Activated T-cell treated with anti-CD3 and anti-CD28 coated beads, Interleukin-2, amount 50 U/mL, for 48 hours (primary cell): ENCODE data around the gene BICD2.

ENCODE experiments used
- DNase-seq, 2 experiments: peaks; one replicate each; pipeline ENCODE4 v3.0.0-alpha.2; 2020

Gene BICD2

DNA sequence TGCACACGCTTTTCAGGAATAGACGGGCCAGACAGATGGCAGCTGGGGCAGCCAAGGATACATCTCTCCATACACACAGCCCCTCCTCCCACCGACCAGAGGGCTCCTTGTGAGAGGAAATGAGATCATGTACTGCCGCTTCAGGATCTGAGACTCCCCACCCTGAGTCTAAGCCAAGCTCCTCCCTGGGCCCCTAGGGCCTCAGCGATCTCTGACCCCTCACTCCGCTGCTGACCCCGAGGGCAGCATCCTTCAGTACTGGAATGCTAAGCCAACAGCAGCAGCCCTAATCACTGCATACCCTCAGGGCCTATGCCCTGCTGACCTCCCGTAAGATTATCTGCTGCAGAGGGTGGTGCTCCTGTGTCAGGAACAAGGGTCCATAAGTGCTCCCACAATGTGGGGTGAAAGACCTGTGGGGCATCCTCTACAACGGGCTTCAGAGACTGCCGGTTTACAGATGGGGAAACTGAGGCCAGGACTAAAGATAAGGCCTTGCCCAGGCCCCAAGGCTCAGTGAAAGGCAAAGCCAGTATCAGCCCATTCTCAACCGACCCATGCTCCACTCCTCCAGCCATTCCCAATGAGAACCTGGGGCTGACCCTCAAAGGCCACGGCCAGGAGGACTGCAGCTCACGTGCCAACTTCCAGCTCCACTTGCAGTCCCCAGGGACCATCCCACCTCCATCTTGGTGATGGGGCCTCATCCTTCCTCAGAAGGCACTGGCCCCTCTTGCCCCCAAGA lies 37.5 kb downstream of the BICD2 start:
- DNase-seq = no peak

- DNase-seq = no peak
Measured at GRCh38 chr9:92726348-92726747, 38.3 kb downstream of the BICD2 start.

DNA sequence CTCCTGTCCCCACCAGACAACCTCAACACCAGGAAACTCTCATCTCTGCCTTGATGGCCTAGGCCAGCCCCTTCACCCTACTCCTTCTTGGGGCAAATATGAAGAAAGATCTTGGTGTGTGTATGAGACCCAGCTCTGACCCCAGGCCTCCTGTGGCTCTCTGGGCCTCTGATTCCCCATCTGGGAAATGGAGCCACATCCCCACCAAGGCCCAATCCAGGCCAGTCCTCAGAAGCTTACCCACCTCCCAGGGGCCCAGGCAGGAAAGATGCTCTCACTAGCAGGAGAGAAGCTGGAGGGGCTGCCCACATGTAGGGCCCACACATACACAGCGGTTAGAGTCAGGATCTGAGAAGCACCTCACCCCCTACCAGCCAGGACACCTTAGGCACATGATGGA lies 38.9 kb downstream of the BICD2 start:
- DNase-seq = peak in 1 of 2 experiments; percentile 5

- no peak for DNase-seq
Measured at GRCh38 chr9:92725266-92725545, 39.4 kb downstream of the BICD2 start.

DNA sequence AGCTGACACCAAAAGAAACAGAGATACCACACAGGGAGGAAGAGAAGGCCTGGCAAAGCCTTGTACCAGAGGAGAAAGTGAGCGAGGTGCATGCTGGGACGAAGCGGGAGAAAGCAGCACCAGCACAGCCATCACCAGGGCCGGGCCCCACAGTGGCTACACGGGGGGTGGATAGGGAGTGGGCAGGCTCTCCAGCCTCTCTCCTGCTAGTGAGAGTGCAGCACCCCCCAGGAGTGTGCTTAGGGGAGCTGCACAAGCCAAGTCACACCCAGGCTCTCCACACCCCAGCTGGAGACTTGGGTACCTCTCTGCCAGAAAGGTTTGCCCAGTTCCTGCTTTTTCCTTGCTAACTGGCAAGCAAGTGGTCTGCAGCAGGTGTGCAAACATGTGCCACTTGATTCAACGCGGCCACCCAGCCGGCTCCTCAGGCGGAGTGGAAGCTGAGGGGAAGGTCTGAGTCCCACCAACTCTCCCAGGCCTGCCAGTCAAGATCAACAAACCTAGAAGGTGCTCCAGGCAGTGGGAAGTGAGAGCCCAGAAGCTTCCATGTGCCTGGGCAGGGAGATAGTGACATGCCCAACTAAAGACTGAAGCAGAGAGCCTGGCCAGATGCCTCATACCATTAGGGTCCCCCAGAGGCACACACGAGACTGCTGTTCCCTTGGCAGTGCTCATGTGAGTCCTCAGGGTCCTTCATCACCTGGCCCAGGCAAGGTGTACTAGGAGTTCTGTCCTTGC lies 39.9 kb downstream of the BICD2 start:
- DNase-seq = no peak

- peak in 1 of 2 experiments; percentile 6 for DNase-seq
Measured at GRCh38 chr9:92723801-92724323, 40.8 kb downstream of the BICD2 start.

DNA sequence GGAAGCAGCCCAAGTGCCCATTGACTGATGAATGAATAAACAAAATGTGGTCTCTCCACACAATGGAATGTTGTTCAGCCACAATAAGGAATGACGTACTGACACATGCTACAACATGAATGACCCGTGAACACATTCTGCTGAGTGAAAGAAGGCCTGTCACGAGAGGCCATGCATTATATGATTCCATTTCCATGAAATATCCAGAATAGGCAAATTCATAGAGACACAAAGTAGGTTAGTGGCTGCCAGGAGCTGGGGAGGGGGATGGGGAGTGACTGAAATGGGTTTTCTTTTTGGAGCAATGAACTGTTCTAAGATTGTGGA lies 41.4 kb downstream of the BICD2 start:
- no peak for DNase-seq

- DNase-seq = peak in 1 of 2 experiments; percentile 1
Measured at GRCh38 chr9:92722386-92723298, 42.0 kb downstream of the BICD2 start.

DNA sequence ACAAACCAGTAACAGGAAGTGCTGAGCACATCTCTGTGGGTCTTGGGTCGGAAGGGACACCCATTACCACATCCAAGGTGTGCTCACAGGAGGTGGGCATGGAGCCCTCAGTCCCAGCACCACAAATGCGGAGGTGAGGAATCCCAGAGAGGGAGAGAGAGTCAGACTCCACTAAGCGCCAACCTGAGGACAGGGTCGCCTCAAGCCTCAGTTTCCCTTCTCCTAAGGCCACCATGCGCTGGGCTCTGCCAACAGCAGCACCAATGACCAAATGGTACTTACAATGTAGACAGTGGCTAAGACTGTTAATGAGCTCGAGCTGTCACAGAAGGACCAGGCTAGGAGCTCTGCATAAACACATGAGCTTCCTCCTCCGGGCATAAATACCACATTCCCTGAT lies 43.1 kb downstream of the BICD2 start:
- peak in 1 of 2 experiments; percentile 1 for DNase-seq

DNA sequence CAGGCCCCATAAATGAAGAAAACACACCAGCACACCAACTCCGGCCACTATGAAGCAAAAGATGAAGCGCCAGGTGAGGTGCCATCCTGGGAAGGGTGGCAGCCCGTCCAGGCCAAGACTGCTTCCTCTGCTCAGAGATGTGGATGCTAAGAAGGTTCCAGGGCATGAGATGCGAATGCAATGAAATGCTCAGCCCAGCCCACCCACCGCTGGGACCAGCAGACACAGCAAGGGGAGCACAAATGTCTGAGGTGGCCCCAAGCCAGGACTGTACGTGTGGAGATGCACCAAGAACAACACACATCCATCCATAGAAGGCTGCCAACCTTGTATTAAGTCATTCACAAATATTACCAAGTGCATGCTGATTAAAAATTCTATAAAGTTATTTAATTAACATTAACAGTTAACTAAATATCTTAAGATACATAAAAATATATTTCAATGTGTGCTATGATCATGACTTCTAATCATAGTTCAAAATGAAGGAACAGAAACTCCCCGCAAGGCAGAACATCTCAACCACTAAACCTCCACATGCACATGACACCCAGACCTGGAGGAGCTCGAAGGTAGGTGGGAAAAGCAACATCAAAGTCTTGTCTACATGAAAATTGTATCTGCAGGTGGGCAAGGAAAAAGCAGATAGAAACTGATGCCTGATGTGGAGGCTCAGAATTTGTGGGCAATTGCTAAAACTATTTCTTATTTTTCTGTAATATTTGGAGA lies 43.7 kb downstream of the BICD2 start:
- DNase-seq = no peak

DNA sequence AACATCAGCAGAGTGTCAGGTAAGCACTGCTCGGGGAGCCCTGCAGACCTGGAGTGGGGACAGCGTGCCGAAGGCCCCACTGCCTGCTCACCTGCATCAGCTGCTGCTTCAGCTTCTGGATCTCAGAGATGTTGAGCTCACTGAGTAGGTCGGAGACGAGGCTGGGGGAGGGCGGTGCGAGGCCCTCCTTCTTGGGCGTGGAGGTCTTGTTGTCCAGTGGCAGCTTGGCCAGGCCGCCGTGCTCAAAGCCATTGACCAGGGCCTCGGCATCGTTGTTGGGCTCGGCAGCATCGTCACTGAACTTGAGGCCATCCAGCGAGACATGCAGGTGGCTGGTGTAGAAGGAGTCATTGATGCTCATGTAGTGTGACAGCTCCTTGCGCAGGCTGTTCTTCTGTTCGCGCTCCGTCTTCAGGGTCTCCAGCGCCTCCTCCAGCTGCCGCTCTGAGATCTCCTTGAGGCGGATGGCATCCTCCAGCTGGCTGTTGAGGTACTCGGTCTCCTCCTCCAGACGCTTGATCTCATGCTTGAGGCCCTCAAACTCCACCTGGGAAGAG lies 44.3 kb downstream of the BICD2 start:
- peak in 1 of 2 experiments; percentile 4 for DNase-seq

DNA sequence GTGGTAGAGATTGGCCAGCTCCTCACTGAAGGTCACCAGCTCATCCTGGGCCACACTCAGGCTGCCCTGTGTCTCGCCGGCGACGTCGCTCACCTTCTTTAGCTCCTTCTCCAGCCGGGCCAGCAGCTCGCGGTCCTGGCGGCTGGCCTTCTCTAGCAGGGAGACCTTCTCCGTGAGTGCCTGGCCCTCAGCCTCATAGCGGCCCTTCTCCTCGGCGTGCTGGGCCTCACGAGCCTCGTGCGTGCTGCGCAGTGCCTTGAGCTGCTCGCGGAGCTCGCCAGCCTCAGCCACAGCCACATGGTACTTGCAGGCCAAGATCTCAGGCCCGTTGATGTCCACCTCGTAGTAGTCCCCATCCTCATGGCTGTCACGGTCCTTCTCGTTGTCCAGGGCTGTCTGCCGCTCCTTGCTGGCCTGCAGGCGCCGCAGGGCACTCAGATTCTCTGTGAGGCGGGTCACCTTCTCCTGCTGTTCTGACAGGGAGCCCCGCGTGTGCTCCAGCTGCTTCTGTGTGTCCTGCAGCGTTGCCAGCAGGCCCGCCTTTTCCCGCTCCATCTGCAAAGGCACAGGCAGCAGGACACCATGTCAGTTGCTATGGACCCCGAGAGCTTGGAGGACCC lies 45.5 kb downstream of the BICD2 start:
- peak in 1 of 2 experiments; percentile 11 for DNase-seq

- DNase-seq = peak in 1 of 2 experiments; percentile 15
Measured at GRCh38 chr9:92718086-92719001, 46.3 kb downstream of the BICD2 start.

DNA sequence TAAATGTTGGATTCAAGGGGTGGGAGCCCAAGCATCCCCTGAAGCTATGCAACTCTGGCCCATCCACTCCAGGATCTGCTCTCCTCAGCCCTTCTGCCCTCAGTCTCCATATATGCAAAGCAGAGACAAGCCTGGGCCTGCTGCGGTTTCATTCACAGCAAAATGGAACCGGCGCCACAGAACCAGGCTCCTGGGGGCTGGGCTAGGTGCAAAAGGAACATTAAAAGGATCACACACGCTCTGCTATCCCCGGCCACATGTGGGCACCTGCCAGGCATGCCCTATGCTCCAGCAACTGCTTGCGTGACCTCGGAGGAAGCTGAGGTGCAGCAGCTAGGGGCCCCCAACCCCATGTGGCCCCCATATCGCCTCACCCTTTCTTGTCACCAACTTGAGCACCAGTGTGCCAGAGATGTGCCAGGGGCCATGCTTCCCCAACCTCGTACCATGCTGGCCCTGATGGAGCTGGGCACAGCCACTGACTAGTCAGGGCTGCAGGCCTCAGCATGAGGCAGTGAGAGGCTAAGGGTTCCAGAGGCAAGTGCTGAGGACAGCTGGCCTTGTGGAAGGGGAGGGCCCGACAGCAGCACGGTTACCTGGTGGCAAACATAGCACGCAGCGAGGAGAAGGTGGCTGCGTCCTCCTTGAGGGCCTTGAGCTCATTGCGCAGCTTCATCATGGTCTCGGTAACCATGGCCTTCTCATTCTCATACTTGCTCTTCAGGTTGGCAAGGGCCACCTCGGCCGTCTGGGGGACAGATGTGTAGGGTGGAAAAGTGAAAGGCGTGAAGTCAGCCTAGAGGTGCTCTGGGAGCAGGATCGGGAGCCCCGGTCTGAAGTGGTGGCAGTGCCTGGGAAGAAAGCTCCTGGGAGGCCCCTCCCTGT lies 47.2 kb downstream of the BICD2 start:
- DNase-seq = peak in 1 of 2 experiments; percentile 12

DNA sequence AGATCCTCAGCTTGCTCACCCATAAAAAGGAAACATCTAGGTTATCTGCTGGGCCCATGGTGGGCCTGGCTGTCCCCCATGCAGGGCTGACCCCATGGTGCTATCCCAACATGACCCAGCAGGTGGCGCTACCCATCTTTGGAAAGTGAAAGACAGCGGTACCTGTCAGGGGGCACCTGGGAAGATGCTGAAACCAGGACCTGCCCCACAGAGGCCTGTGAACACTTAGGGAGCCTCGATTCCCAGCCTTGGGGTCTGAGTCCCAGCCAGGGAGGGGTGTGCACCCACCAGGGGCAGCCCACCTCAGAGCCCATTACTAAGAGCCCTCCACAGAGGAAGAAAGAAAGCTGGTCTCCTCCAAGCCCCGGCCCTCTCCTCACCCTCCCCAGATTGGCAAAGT lies 48.1 kb downstream of the BICD2 start:
- DNase-seq = peak; percentile 89 to 95

DNA sequence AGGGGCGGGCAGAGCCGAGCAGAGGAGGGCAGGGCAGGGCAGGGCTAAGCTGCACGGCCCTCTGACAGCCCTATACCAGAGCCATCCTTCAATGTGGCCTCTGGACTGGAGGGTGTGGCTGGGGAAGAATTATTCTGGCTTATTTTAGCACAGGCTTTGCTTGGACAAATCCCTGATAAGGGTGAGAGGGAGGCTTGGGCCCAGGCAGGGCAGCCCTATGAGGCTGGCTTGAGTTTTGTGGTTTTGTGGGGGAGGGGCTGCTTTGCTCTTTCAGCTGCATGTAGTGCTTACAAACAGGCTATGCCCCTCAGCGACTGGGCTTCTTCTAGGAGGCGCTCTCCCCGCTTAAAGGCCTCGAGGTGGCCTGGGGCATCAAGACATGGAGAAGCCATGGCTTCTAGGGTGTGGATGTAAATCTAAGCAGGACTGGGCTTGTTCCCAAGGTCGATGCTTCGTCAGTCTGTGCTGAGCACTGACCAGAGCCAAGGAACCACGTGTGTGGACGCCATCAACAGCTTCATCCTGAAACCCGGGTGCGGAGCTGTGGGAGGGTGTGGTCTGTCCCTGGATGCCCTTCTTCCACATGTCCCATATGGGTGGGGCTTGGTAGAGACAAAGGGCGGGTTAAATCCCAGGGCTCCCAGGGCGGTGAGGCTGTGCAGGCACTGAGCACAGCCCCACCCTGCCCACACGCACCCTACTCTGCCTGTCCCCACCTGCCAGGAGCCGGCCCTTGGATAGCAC lies 49.0 kb downstream of the BICD2 start:
- DNase-seq = peak in 1 of 2 experiments; percentile 9

DNA sequence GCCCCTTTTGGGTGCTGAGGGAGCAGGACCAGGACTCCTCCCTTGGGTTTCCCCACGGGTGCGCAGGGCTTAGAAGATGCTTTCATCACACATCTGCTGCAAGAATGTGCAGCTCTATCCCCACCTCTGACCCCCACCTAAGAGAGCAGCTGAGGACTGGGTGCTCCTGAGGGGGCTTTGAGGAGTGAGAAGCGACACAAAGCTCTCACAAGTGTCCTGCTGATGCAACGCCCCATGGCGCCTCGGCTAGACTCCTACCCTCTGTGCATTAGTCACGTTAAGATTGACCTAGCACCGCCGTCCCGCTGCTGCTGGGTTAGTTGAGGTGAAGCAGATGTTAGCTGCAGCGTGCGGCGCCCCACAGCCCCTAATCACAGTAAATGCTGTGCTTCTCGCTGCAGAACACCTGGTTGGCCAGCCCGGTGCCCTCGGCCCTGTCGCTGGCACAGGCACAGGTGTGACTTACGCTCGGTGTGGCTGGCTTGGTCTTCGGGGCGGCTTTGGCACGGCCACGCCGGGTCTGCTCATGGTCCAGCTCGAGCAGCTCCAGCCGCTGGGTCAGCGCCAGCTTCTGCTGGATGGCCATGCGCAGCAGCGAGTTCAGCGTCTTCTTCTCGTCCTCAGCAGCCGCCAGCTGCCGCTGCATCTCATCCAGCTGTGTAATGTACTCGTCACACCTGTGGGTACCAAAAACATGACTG lies 49.7 kb downstream of the BICD2 start:
- DNase-seq = peak in 1 of 2 experiments; percentile 7

GRCh38 chr9:92714016-92714415 lies 50.6 kb downstream of the BICD2 start:
- no peak for DNase-seq
